NOMO-1 treated with DMSO at 0.1 percent for 48 hours (cell line): Measurements from ENCODE around the gene ORC5.
"Not testable (repeated sequence)": the region's sequence is repeated elsewhere in the genome, so short reads cannot be mapped to it uniquely, and the experiment has no call there.

Source experiments
- DNase-seq: peaks from one replicate; lab custom pipeline; 2025; ENCODE audit not compliant: unreplicated experiment; lab: John Stamatoyannopoulos, UW

Gene ORC5

GRCh38 chr7:104192434-104192833 lies 15.4 kb downstream of the ORC5 start:
- no peak for DNase-seq

GRCh38 chr7:104185346-104185745 lies 22.5 kb downstream of the ORC5 start:
- no peak for DNase-seq

- DNase-seq: no peak
Measured at GRCh38 chr7:104179178-104179577, 28.6 kb downstream of the ORC5 start.

- DNase-seq: not testable (repeated sequence)
Measured at GRCh38 chr7:104177565-104178083, 30.2 kb downstream of the ORC5 start.

- DNase-seq: no peak
Measured at GRCh38 chr7:104176332-104176731, 31.5 kb downstream of the ORC5 start.

GRCh38 chr7:104175361-104175984 lies 32.3 kb downstream of the ORC5 start:
- no peak for DNase-seq

GRCh38 chr7:104174798-104175197 lies 33.0 kb downstream of the ORC5 start:
- no peak for DNase-seq

GRCh38 chr7:104162081-104162480 lies 45.7 kb downstream of the ORC5 start:
- no peak for DNase-seq

- no peak for DNase-seq
Measured at GRCh38 chr7:104161244-104161643, 46.6 kb downstream of the ORC5 start.

- no peak for DNase-seq
Measured at GRCh38 chr7:104160375-104160774, 47.4 kb downstream of the ORC5 start.

GRCh38 chr7:104156842-104157277 lies 51.0 kb downstream of the ORC5 start:
- DNase-seq: no peak

GRCh38 chr7:104153287-104153686 lies 54.5 kb downstream of the ORC5 start:
- DNase-seq: no peak

- DNase-seq: no peak
Measured at GRCh38 chr7:104152468-104152867, 55.3 kb downstream of the ORC5 start.

GRCh38 chr7:104150470-104150869 lies 57.3 kb downstream of the ORC5 start:
- DNase-seq: no peak

GRCh38 chr7:104149822-104150221 lies 58.0 kb downstream of the ORC5 start:
- no peak for DNase-seq

GRCh38 chr7:104142147-104142546 lies 65.7 kb downstream of the ORC5 start:
- no peak for DNase-seq

- DNase-seq: no peak
Measured at GRCh38 chr7:104137971-104138370, 69.8 kb downstream of the ORC5 start.

GRCh38 chr7:104137511-104137910 lies 70.3 kb downstream of the ORC5 start:
- no peak for DNase-seq

- no peak for DNase-seq
Measured at GRCh38 chr7:104136981-104137380, 70.8 kb downstream of the ORC5 start.

- DNase-seq: no peak
Measured at GRCh38 chr7:104136561-104136960, 71.3 kb downstream of the ORC5 start.

GRCh38 chr7:104135760-104136558 lies 71.9 kb downstream of the ORC5 start:
- DNase-seq: no peak

- no peak for DNase-seq
Measured at GRCh38 chr7:104133238-104133637, 74.6 kb downstream of the ORC5 start.
